Lower leg skin (tissue), 4 donors: ENCODE data around the gene AHRR. TPM values are rescaled to one million over a fixed set of nuclear protein-coding genes. Genes with fewer than 3 reads are reported as not detected.
"Not testable (repeated sequence)": the region's sequence is repeated elsewhere in the genome, so short reads cannot be mapped to it uniquely, and the experiment has no call there.

ENCODE experiments used
- DNase-seq, 2 donors: peaks; one replicate each; pipeline ENCODE4 v3.0.0-alpha.2; 2019; ENCODE audit warnings: low spot score in 2 of 2
- H3K4me3 ChIP-seq: fragments of 200-600 bp; sonication (generic); 2 replicates; pipeline ENCODE4 v1.5.1; 2017; ENCODE audit warnings: mild to moderate bottlenecking, low read depth; ENCODE audit not compliant: poor library complexity, severe bottlenecking
- POLR2A ChIP-seq, 2 donors: fragments of 450-650 bp; IDR thresholded peaks; one replicate each; pipeline ENCODE4 v1.6.1; 2016 to 2017; ENCODE audit warnings: antibody characterized with exemption in 2 of 2, mild to moderate bottlenecking in 1 of 2, moderate library complexity in 1 of 2
- WGBS, 2 donors: methylation state at CpG; one replicate each; pipeline ENCODE4 v1.1.5; 2018; 5-methylcytosine and 5-hydroxymethylcytosine counted together
- intact Hi-C: fragments of 100-400 bp; cut with DNase I; formaldehyde crosslinking; loops from one replicate; pipeline ENCODE4 v1.15.0; 2023; ENCODE audit warnings: low total_unique reads
- total RNA-seq, 4 donors: library from RNA; depleted of rRNA; stranded (reverse); fragments of >200 nt; gene quantifications; one replicate each; pipeline ENCODE4 v1.1.0, GENCODE V29; 2016
- TF ChIP-seq, protein P1 (sequence below), 3 donors: fragments of 450-650 bp; IDR thresholded peaks; one replicate each; pipeline ENCODE4 v1.5.1; 2016; ENCODE audit warnings: antibody characterized with exemption in 3 of 3, mild to moderate bottlenecking in 3 of 3, moderate library complexity in 2 of 3

Gene AHRR
- total RNA-seq, 4 donors from 2014 or later, result 3.6 to 19.6 (median 6.0) TPM

- intact Hi-C loops, result no loop called here
- no peak overlapping the region for H3K4me3 ChIP-seq
- no peak for TF ChIP-seq POLR2A (IDR thresholded peaks at IDR 0.05)
- TF ChIP-seq, protein P1, sequence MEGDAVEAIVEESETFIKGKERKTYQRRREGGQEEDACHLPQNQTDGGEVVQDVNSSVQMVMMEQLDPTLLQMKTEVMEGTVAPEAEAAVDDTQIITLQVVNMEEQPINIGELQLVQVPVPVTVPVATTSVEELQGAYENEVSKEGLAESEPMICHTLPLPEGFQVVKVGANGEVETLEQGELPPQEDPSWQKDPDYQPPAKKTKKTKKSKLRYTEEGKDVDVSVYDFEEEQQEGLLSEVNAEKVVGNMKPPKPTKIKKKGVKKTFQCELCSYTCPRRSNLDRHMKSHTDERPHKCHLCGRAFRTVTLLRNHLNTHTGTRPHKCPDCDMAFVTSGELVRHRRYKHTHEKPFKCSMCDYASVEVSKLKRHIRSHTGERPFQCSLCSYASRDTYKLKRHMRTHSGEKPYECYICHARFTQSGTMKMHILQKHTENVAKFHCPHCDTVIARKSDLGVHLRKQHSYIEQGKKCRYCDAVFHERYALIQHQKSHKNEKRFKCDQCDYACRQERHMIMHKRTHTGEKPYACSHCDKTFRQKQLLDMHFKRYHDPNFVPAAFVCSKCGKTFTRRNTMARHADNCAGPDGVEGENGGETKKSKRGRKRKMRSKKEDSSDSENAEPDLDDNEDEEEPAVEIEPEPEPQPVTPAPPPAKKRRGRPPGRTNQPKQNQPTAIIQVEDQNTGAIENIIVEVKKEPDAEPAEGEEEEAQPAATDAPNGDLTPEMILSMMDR (IDR thresholded peaks at IDR 0.05), result no peak
- WGBS, 2 donors, result 89% methylated on average over 24 of the region's 24 CpGs
- DNase-seq, result peak; percentile 11 to 83
Observed at GRCh38 chr5:401146-402034, 79.9 kb downstream of the AHRR start.

DNA sequence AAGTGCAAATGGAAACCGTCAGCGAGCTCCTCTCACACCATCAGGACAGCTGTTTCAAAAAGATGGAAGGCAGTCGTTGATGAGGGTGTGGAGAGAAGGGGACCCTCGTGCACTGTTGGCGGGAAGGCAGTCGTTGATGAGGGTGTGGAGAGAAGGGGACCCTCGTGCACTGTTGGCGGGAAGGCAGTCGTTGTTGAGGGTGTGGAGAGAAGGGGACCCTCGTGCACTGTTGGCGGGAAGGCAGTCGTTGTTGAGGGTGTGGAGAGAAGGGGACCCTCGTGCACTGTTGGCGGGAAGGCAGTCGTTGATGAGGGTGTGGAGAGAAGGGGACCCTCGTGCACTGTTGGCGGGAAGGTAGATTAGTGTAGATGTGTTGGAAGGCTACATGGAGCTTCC, 80.7 kb downstream of the AHRR start:
- DNase-seq, H3K4me3 ChIP-seq, intact Hi-C loops: not testable (repeated sequence)
- WGBS, 2 donors, result 90 to 91% methylated on average over 17 of the region's 17 CpGs

DNA sequence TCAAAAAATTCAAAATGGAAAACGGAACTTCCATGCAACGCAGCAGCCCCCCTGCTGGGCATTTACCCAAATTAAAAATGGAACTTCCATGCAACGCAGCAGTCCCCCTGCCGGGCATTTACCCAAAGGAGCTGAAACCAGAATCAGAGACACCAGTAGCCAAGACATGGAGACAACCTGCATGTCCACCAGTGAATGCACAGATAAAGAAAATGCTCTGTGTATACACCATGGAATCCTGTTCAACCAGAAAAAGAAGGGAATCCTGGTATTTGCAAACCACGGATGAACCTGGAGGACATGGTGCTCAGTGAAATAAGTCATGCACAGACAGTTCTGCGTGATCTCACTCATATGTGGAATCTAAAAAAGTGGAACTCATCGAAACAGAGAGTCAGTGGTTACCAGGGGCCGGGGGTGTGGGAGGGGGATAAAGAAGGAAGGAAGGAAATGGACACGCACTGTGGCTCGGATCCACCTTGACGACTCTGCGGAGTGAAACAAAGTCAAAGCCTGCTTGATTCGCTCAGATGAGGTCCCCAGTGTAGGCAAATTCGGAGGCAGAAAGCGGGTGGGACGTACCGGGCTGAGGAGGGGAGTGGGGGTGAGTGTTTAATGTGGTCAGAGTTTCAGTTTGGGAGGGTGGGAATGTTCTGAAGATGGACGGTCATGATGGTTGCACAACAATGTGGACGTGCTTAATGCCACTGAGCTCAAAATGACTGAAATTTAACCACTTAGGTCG, 81.3 kb downstream of the AHRR start:
- TF ChIP-seq, protein P1 (IDR thresholded peaks at IDR 0.05), result no peak
- TF ChIP-seq POLR2A (IDR thresholded peaks at IDR 0.05), result no peak
- intact Hi-C loops, result no loop called here
- WGBS, 2 donors, result 79% methylated on average over 20 of the region's 20 CpGs
- peak in 1 of 2 donors; percentile 83 for DNase-seq
- H3K4me3 ChIP-seq, result no peak overlapping the region

GRCh38 chr5:403995-404394, 82.5 kb downstream of the AHRR start:
- TF ChIP-seq, protein P1 (IDR thresholded peaks at IDR 0.05), result no peak
- TF ChIP-seq POLR2A (IDR thresholded peaks at IDR 0.05), result no peak
- intact Hi-C loops, result no loop called here
- no peak overlapping the region for H3K4me3 ChIP-seq
- peak in 1 of 2 donors; percentile 70 for DNase-seq
- WGBS, 2 donors, result 90% methylated on average over 11 of the region's 11 CpGs

GRCh38 chr5:404666-405241, 83.2 kb downstream of the AHRR start:
- TF ChIP-seq, protein P1 (IDR thresholded peaks at IDR 0.05), result no peak
- TF ChIP-seq POLR2A (IDR thresholded peaks at IDR 0.05), result no peak
- H3K4me3 ChIP-seq, result no peak overlapping the region
- DNase-seq, result peak; percentile 10 to 72
- WGBS, 2 donors, result 92 to 93% methylated on average over 12 of the region's 12 CpGs
- intact Hi-C loops, result no loop called here

GRCh38 chr5:405421-405820, 83.9 kb downstream of the AHRR start:
- no peak overlapping the region for H3K4me3 ChIP-seq
- 92% methylated on average over 18 of the region's 18 CpGs for WGBS, 2 donors
- DNase-seq, result peak in 1 of 2 donors; percentile 6
- TF ChIP-seq, protein P1 (IDR thresholded peaks at IDR 0.05), result no peak
- no peak for TF ChIP-seq POLR2A (IDR thresholded peaks at IDR 0.05)
- intact Hi-C loops, result no loop called here
